DOHH2 (cell line): ENCODE results near the gene RPS2.

ENCODE experiments used
- H3F3A ChIP-seq: fragments of 200-600 bp; sonication (generic), shearing (Covaris generic); 2 replicates; pipeline ENCODE4 v1.6.0; 2016; ENCODE audit warnings: antibody characterized with exemption, mild to moderate bottlenecking; ENCODE audit not compliant: control insufficient read depth, insufficient read depth
- H3K27ac ChIP-seq: fragments of 200-600 bp; sonication (generic); 2 replicates; pipeline ENCODE4 v1.5.1; 2014; ENCODE audit warnings: low read depth, mild to moderate bottlenecking, low read length, moderate library complexity
- H3K27me3 ChIP-seq: fragments of 200-600 bp; sonication (generic); 2 replicates; pipeline ENCODE4 v1.6.1; 2014; ENCODE audit warnings: mild to moderate bottlenecking, low read length, mixed read lengths; ENCODE audit not compliant: control insufficient read depth
- H3K36me3 ChIP-seq: fragments of 200-600 bp; sonication (generic); 2 replicates; pipeline ENCODE4 v1.6.1; 2014; ENCODE audit warnings: mild to moderate bottlenecking, low read length, moderate library complexity, mixed read lengths; ENCODE audit not compliant: control insufficient read depth
- H3K4me1 ChIP-seq: fragments of 200-600 bp; sonication (generic); 2 replicates; pipeline ENCODE4 v1.6.1; 2014; ENCODE audit warnings: mild to moderate bottlenecking, low read length, mixed read lengths; ENCODE audit not compliant: control insufficient read depth
- H3K4me2 ChIP-seq: fragments of 200-600 bp; sonication (generic); 2 replicates; pipeline ENCODE4 v1.6.0; 2014; ENCODE audit warnings: mild to moderate bottlenecking, low read length, moderate library complexity
- H3K4me3 ChIP-seq: fragments of 200-600 bp; sonication (generic); 2 replicates; pipeline ENCODE4 v1.5.1; 2014; ENCODE audit warnings: mild to moderate bottlenecking, low read length, mixed read lengths
- H3K79me2 ChIP-seq: fragments of 200-600 bp; sonication (generic); 2 replicates; pipeline ENCODE4 v1.6.1; 2014; ENCODE audit warnings: mild to moderate bottlenecking, low read length, mixed read lengths; ENCODE audit not compliant: control insufficient read depth
- H3K9me2 ChIP-seq: fragments of 200-600 bp; sonication (generic); replicated peaks from 2 replicates; pipeline ENCODE4 v1.6.1; 2014; ENCODE audit warnings: mild to moderate bottlenecking, low read length, mixed read lengths; ENCODE audit not compliant: control insufficient read depth
- H3K9me3 ChIP-seq: fragments of 200-600 bp; sonication (generic); 2 replicates; pipeline ENCODE4 v1.6.1; 2014; ENCODE audit warnings: antibody characterized with exemption, low read length, mixed read lengths; ENCODE audit not compliant: control insufficient read depth, insufficient read depth
- H4K20me1 ChIP-seq: fragments of 200-600 bp; sonication (generic); 2 replicates; pipeline ENCODE4 v1.6.0; 2014; ENCODE audit warnings: low read depth, mild to moderate bottlenecking, antibody characterized with exemption, low read length, moderate library complexity; ENCODE audit not compliant: control insufficient read depth, insufficient read depth
- EZH2phosphoT487 ChIP-seq: fragments of 200-600 bp; sonication (generic); IDR thresholded peaks from 2 replicates; pipeline ENCODE4 v1.6.1; 2017; ENCODE audit warnings: borderline replicate concordance, mild to moderate bottlenecking, antibody characterized with exemption, low read length, moderate library complexity, mixed read lengths
- TF ChIP-seq, protein P1 (sequence below): fragments of 200-600 bp; sonication (generic); IDR thresholded peaks from one replicate; pipeline ENCODE4 v1.5.1; 2014; ENCODE audit warnings: antibody characterized with exemption, mild to moderate bottlenecking, low read depth, low read length; ENCODE audit not compliant: poor library complexity, severe bottlenecking

RPS2 gene

DNA sequence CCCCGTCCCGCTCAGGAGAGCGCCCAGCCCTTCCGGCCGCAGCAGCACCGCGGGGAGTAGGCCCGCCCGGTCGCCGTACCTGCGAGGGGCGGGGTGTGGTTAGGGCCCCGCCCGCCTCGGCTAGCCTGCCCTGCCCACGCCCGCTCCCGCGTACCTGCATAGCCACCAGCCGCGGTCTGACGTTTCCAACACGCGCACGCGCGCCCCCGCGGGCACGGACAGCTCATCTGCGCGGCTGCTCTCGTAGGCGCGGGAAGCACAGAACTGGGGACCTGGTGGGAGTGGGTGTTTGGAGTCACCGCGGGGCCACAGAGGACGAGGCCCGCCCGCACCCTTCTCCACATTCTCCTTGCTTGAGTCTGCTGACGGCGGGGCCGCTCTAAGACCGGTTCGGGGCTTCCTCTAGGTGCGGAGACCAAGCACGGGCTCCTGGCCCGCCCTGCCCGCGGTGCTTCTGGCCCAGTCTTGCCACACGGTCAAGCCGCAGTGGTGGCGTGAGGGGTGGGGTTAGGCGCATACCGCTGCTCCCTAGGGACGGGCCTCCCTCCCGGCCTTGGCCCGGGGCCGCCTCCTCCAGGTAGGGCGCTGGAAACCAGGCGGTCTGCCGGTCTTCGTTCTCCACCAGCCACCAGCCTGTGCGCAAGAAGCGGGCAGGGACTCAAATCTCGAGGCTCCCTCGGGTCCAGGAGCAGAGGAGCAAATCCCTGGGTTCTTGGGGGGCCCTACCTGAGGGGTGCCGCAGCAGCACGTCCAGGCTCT lies 14.8 kb upstream of the RPS2 start:
- no peak for TF ChIP-seq EZH2phosphoT487
- TF ChIP-seq, protein P1, sequence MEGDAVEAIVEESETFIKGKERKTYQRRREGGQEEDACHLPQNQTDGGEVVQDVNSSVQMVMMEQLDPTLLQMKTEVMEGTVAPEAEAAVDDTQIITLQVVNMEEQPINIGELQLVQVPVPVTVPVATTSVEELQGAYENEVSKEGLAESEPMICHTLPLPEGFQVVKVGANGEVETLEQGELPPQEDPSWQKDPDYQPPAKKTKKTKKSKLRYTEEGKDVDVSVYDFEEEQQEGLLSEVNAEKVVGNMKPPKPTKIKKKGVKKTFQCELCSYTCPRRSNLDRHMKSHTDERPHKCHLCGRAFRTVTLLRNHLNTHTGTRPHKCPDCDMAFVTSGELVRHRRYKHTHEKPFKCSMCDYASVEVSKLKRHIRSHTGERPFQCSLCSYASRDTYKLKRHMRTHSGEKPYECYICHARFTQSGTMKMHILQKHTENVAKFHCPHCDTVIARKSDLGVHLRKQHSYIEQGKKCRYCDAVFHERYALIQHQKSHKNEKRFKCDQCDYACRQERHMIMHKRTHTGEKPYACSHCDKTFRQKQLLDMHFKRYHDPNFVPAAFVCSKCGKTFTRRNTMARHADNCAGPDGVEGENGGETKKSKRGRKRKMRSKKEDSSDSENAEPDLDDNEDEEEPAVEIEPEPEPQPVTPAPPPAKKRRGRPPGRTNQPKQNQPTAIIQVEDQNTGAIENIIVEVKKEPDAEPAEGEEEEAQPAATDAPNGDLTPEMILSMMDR, result no peak
- Histone ChIP-seq H3K27me3 (peaks cover 37% of the 10 kb centered on the region), H3K9me2 (no peaks in the 10 kb centered on the region), H3K4me1 (peaks cover 14% of the 10 kb centered on the region), H3K4me2 (no peak overlapping the region), H3K9me3 (no peaks in the 10 kb centered on the region), H4K20me1 (no peaks in the 10 kb centered on the region), H3K79me2 (peaks cover 5% of the 10 kb centered on the region), H3K4me3 (no peak overlapping the region), H3K36me3 (peaks cover 49% of the 10 kb centered on the region), H3F3A (peaks cover 8% of the 10 kb centered on the region), H3K27ac (no peak overlapping the region)

DNA sequence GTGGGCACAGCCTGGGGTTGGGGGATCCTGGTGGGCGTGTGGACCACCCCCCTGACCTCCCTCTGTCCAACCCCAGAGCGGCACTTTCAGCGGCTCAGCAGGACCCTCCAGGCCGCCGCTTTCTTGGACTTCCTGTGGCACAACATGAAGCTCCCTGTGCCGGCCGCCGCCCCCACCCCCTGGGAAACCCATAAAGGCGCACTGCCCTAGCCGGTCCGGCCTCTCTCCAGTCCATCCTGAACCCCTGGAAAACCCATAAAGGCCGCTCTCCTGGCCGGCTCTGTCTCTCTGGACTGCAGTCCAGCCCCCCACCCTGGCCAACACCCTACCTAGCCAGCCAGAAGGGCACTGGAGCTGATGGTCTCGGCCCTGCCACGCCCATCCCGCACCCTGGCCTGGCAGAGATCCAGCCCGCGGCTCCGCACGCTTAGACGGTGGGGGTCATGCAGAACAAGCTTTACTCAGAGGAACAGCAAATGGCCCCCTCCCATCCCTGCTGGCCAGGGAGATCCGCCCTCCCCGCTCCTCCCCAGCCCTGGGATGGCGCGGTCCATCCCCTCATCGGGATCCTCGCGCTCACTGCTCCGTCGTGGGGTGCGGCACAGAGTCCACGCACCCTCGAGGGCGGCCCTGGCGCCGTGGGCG lies 14.0 kb upstream of the RPS2 start:
- Histone ChIP-seq H3K4me2 (no peak overlapping the region), H3K4me1 (peaks cover 13% of the 10 kb centered on the region), H3K79me2 (peaks cover 11% of the 10 kb centered on the region), H3K27ac (no peak overlapping the region), H3K9me2 (no peaks in the 10 kb centered on the region), H3K27me3 (peaks cover 36% of the 10 kb centered on the region), H3K9me3 (no peaks in the 10 kb centered on the region), H3F3A (peaks cover 8% of the 10 kb centered on the region), H3K36me3 (peaks cover 54% of the 10 kb centered on the region), H3K4me3 (no peak overlapping the region), H4K20me1 (no peaks in the 10 kb centered on the region)
- TF ChIP-seq, protein P1, result no peak
- no peak for TF ChIP-seq EZH2phosphoT487

DNA sequence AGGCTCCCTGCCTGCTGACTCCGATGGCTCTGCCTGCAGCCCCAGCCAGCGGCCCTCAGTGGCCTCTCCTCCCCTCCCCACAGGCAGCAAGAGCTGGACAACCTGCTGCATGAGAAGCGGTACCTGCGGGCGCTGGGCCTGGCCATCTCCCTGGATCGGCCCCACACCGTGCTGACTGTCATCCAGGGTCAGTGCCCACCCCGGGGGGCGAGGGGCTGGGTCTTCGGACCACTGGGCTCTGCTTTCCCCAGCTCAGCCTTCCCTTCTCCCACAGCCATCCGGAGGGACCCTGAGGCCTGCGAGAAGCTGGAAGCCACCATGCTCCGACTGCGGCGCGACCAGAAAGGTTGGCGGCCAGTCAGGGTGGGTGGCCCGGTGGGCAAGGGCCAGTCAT lies 13.2 kb upstream of the RPS2 start:
- TF ChIP-seq EZH2phosphoT487, result no peak
- TF ChIP-seq, protein P1, result no peak
- Histone ChIP-seq H3K4me2 (no peak overlapping the region), H3K27ac (no peak overlapping the region), H4K20me1 (no peaks in the 10 kb centered on the region), H3K4me1 (peaks cover 16% of the 10 kb centered on the region), H3F3A (peaks cover 8% of the 10 kb centered on the region), H3K9me2 (no peaks in the 10 kb centered on the region), H3K79me2 (peaks cover 18% of the 10 kb centered on the region), H3K9me3 (no peaks in the 10 kb centered on the region), H3K27me3 (peaks cover 29% of the 10 kb centered on the region), H3K4me3 (no peak overlapping the region), H3K36me3 (peaks cover 54% of the 10 kb centered on the region)
